A673 (cell line): ENCODE results near the gene MANEAL.

Experiments
- CTCF ChIP-seq: fragments of 300-800, 200-600 bp; sonication (generic); conservative IDR thresholded peaks from 2 replicates; pipeline ENCODE4 v1.5.1; 2017; ENCODE audit warnings: low read depth, mild to moderate bottlenecking, antibody characterized with exemption, low read length, moderate library complexity, mixed read lengths
- EZH2 ChIP-seq: fragments of 200-600 bp; sonication (generic); IDR thresholded peaks from 2 replicates; pipeline ENCODE4 v1.6.1; 2017; ENCODE audit warnings: borderline replicate concordance, low read depth, mild to moderate bottlenecking, mixed read lengths, antibody characterized with exemption, low read length; ENCODE audit not compliant: poor library complexity, severe bottlenecking

- TF ChIP-seq CTCF: no peak
- no peak for TF ChIP-seq EZH2
These were observed 46.8 kb upstream of the MANEAL start for GRCh38 chr1:37746806-37747205.
